Fibroblast of lung (primary cell): ENCODE data around the gene PHIP. TPM values are rescaled to one million over a fixed set of nuclear protein-coding genes. Genes with fewer than 3 reads are reported as not detected.

Experiments used
- DNase-seq, 2 donors: peaks; one replicate each; pipeline versions ENCODE4 v3.0.0 to v3.0.0-alpha.2; 2010; ENCODE audit warnings: low read depth in 2 of 2
- H2AFZ ChIP-seq: 2 replicates; pipeline ENCODE4 v1.5.1; 2012; ENCODE audit warnings: low read length, control low read depth, inconsistent platforms
- H3K27ac ChIP-seq: 2 replicates; pipeline ENCODE4 v1.5.1; 2011; ENCODE audit warnings: low read length, control low read depth; ENCODE audit not compliant: insufficient read depth
- H3K27me3 ChIP-seq: 2 replicates; pipeline ENCODE4 v1.5.1; 2011; ENCODE audit warnings: mild to moderate bottlenecking, low read length; ENCODE audit not compliant: control insufficient read depth, insufficient read depth
- H3K36me3 ChIP-seq: 2 replicates; pipeline ENCODE4 v1.5.1; 2011; ENCODE audit warnings: low read length; ENCODE audit not compliant: control insufficient read depth, insufficient read depth
- H3K4me1 ChIP-seq: 2 replicates; pipeline ENCODE4 v1.5.1; 2011; ENCODE audit warnings: low read length; ENCODE audit not compliant: control insufficient read depth, insufficient read depth; ENCODE audit errors: extremely low read depth
- H3K4me2 ChIP-seq: 2 replicates; pipeline ENCODE4 v1.5.1; 2011; ENCODE audit warnings: low read length, control low read depth; ENCODE audit not compliant: insufficient read depth; ENCODE audit errors: extremely low read depth
- H3K4me3 ChIP-seq, 4 experiments: fragments of 200-600 bp in 1 of 4; sonication (generic) in 1 of 4; replicated peaks in 1 of 4; 2 replicates each; pipeline ENCODE4 v1.5.1; 2011 to 2016; ENCODE audit warnings: low read length in 4 of 4, low read depth in 3 of 4, mild to moderate bottlenecking in 3 of 4, control low read depth in 2 of 4, inconsistent platforms in 1 of 4, mixed read lengths in 1 of 4; ENCODE audit not compliant: insufficient read depth in 1 of 4; ENCODE audit errors: control extremely low read depth in 1 of 4
- H3K79me2 ChIP-seq: 2 replicates; pipeline ENCODE4 v1.5.1; 2012; ENCODE audit warnings: mild to moderate bottlenecking, low read length, inconsistent platforms; ENCODE audit not compliant: control insufficient read depth, insufficient read depth
- H3K9ac ChIP-seq: 2 replicates; pipeline ENCODE4 v1.5.1; 2011; ENCODE audit warnings: mild to moderate bottlenecking, low read length, control low read depth; ENCODE audit not compliant: insufficient read depth
- H3K9me3 ChIP-seq: 2 replicates; pipeline ENCODE4 v1.5.1; 2012; ENCODE audit warnings: low read depth, low read length; ENCODE audit not compliant: control insufficient read depth, insufficient read depth
- H4K20me1 ChIP-seq: 2 replicates; pipeline ENCODE4 v1.5.1; 2011; ENCODE audit warnings: low read length; ENCODE audit not compliant: control insufficient read depth, insufficient read depth; ENCODE audit errors: extremely low read depth
- EZH2 ChIP-seq: IDR thresholded peaks from 2 replicates; pipeline ENCODE4 v1.5.1; 2012; ENCODE audit warnings: low read length, control low read depth, mild to moderate bottlenecking; ENCODE audit errors: missing control alignments
- polyA plus RNA-seq, 2 donors: library from polyadenylated mRNA; depleted of rRNA in 1 of 2; stranded (reverse) in 1 of 2; unstranded in 1 of 2; fragments of >200 nt; gene quantifications; 2 replicates each; pipeline ENCODE4 v1.2.1, GENCODE V29; 2011 to 2012; ENCODE audit warnings: missing spikeins in 1 of 2
- total RNA-seq: library from RNA; depleted of rRNA; stranded (reverse); fragments of >200 nt; gene quantifications from 2 replicates; pipeline ENCODE4 v1.2.1, GENCODE V29; 2014
- TF ChIP-seq, protein P1 (sequence below), 2 donors: IDR thresholded peaks in 1 of 2; conservative IDR thresholded peaks in 1 of 2; 1 replicate in 1 of 2; 2 replicates in 1 of 2; pipeline ENCODE4 v1.5.1; 2011 to 2012; ENCODE audit warnings: low read length in 2 of 2, control low read depth in 1 of 2, inconsistent platforms in 1 of 2, low read depth in 1 of 2, mild to moderate bottlenecking in 1 of 2

PHIP gene
- total and polyA plus RNA-seq, 2 donors (not counting 1 experiment from before 2014, with no cell fraction given), result 6.7 to 26.1 TPM

DNA sequence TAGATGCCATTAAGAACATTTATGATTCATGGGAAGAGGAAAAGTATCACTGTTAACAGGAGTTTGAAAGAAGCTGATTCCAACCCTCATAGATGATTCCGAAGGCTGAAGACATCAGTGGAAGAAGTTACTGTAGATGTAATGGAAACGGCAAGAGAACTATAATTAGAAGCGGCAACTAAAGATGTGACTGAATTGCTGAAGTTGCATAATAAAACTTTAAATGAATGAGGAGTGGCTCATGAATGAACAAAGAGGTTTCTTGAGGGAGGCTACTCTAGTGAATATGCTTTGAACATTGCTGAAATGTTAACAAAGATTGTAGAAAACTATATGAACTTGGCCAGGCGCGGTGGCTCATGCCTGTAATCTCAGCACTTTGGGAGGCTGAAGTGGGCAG lies 84.1 kb downstream of the PHIP start:
- no peaks in the 10 kb centered on the region for H3K4me1 ChIP-seq
- TF ChIP-seq, protein P1, sequence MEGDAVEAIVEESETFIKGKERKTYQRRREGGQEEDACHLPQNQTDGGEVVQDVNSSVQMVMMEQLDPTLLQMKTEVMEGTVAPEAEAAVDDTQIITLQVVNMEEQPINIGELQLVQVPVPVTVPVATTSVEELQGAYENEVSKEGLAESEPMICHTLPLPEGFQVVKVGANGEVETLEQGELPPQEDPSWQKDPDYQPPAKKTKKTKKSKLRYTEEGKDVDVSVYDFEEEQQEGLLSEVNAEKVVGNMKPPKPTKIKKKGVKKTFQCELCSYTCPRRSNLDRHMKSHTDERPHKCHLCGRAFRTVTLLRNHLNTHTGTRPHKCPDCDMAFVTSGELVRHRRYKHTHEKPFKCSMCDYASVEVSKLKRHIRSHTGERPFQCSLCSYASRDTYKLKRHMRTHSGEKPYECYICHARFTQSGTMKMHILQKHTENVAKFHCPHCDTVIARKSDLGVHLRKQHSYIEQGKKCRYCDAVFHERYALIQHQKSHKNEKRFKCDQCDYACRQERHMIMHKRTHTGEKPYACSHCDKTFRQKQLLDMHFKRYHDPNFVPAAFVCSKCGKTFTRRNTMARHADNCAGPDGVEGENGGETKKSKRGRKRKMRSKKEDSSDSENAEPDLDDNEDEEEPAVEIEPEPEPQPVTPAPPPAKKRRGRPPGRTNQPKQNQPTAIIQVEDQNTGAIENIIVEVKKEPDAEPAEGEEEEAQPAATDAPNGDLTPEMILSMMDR (conservative IDR thresholded peaks at IDR 0.05 in 1 of 2, IDR thresholded peaks at IDR 0.05 in 1 of 2; ENCODE audit: low read depth in 1 of 2, low read length in 2 of 2), result no peak
- TF ChIP-seq EZH2, result no peak
- no peak overlapping the region for H3K27ac ChIP-seq

DNA sequence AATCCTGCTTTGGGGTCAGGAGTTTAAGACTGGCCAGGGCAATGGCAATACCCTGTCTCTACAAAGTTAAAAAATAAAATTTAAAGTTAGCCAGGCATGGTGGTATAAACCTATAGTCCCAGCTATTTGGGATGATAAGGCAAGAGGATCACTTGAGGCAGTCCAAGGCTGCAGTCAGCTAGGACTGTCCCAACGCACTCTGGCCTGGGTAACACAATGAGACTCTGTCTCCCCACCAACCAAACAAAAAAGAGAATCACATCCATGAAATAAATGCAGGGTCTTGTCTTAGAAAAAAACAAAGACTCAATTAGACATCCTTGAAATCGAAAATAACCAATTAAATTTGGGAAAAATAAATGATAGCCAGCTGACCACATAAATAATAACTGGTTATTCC lies 88.9 kb downstream of the PHIP start:
- no peaks in the 10 kb centered on the region for H3K4me1 ChIP-seq
- no peak for DNase-seq
- TF ChIP-seq, protein P1 (conservative IDR thresholded peaks at IDR 0.05 in 1 of 2, IDR thresholded peaks at IDR 0.05 in 1 of 2; ENCODE audit: low read depth in 1 of 2, low read length in 2 of 2), result no peak
- TF ChIP-seq EZH2, result no peak
- no peaks in the 10 kb centered on the region for H3K27me3 ChIP-seq
- H3K4me3 ChIP-seq, result no peak overlapping the region
- H3K36me3 ChIP-seq, result peaks cover 5% of the 10 kb centered on the region
- no peak overlapping the region for H2AFZ ChIP-seq
- no peak overlapping the region for H3K9ac ChIP-seq
- H4K20me1 ChIP-seq, result no peaks in the 10 kb centered on the region
- no peaks in the 10 kb centered on the region for H3K79me2 ChIP-seq
- H3K9me3 ChIP-seq, result no peaks in the 10 kb centered on the region
- H3K4me2 ChIP-seq, result no peak overlapping the region
- no peak overlapping the region for H3K27ac ChIP-seq

More for the DNA sequence above, 84.1 kb downstream of the PHIP start:
- H3K4me2 ChIP-seq, result no peak overlapping the region
- H3K9me3 ChIP-seq, result no peaks in the 10 kb centered on the region
- no peaks in the 10 kb centered on the region for H3K27me3 ChIP-seq
- peaks cover 6% of the 10 kb centered on the region for H3K36me3 ChIP-seq
- no peak for DNase-seq
- no peaks in the 10 kb centered on the region for H4K20me1 ChIP-seq
- no peaks in the 10 kb centered on the region for H3K79me2 ChIP-seq
- no peak overlapping the region for H2AFZ ChIP-seq
- no peak overlapping the region for H3K4me3 ChIP-seq
- H3K9ac ChIP-seq, result no peak overlapping the region

DNA sequence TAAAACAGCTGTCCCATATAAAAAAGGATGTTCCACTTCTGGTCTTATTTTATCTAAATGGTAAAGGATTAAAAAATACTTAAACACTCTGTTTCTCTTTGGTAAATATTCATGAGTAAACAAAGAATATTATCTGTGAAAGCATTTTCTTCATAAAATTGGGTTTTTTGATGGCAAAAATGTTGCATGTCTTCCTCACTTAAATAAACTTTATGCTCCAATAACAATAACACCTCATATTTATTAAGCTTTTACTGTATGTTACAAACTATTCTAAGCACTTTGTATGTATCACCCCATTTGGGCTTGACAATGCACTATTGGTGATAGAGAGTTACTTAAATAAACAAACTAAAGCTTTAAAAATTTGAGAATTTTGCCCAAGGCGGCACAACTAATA lies 91.9 kb downstream of the PHIP start:
- peaks cover 8% of the 10 kb centered on the region for H3K36me3 ChIP-seq
- no peaks in the 10 kb centered on the region for H3K27me3 ChIP-seq
- H3K27ac ChIP-seq, result no peak overlapping the region
- no peak overlapping the region for H3K4me3 ChIP-seq
- DNase-seq, result no peak
- H4K20me1 ChIP-seq, result no peaks in the 10 kb centered on the region
- no peak overlapping the region for H3K9ac ChIP-seq
- TF ChIP-seq, protein P1 (conservative IDR thresholded peaks at IDR 0.05 in 1 of 2, IDR thresholded peaks at IDR 0.05 in 1 of 2; ENCODE audit: low read depth in 1 of 2, low read length in 2 of 2), result no peak
- TF ChIP-seq EZH2, result no peak
- H3K4me1 ChIP-seq, result no peaks in the 10 kb centered on the region
- H3K9me3 ChIP-seq, result no peaks in the 10 kb centered on the region
- no peak overlapping the region for H3K4me2 ChIP-seq
- no peak overlapping the region for H2AFZ ChIP-seq
- no peaks in the 10 kb centered on the region for H3K79me2 ChIP-seq
